Testis (tissue), 2 donors: ENCODE results near the gene NME2.

ENCODE experiments used
- POLR2A ChIP-seq: fragments of 450-650 bp; IDR thresholded peaks from one replicate; pipeline ENCODE4 v1.6.1; 2017; ENCODE audit warnings: antibody characterized with exemption, mild to moderate bottlenecking, moderate library complexity
- TF ChIP-seq, protein P1 (sequence below), 3 experiments: fragments of 450-650 bp in 2 of 3; fragments of 200-600 bp in 1 of 3; sonication (generic) in 1 of 3; IDR thresholded peaks; one replicate each; pipeline ENCODE4 v1.5.1; 2016 to 2019; ENCODE audit warnings: antibody characterized with exemption in 3 of 3, mild to moderate bottlenecking in 2 of 3, moderate library complexity in 1 of 3

DNA sequence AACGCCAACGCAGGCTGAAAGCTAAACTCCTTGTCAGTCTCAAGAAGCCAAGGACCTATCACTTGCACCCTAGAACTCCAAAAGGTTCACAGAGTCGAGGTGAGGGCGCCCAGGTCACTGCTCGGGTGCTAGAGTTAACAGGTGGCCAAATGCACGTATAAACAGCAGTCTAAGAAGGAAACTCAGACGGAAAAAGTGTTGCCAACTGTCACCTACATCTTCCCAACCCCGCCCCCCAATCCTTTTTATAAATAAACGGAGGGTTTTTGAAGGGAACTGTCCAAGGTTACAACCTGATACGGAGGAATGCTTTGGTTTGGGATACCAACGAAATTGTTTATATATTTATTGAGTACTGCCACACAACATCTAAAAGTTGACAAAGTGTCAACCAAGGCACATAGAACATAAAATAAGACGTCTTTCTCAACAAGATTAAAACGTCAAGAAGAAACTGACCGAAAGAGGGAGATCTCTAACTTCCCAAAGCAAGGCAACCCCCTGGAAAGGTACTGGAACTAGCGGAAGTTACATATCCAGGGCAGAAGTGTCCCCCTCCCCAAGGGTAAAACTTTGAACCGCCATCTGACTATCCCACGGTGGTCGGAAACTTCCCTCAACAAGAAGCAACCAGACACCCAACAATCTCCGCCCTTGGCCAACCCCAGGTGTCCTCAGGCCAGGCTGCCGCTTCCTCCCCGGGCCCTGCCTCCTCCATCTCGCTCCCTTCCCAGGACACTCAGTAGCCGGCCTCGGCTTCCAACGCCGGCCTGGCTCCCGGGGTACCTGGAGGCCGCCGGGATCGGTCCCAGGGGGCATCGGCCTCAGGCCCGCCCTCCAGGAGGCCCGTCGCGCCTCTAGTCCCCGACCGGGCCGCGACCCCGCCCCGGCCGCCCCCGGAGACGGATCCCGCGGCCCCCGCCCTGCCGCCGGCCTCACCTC lies 46.5 kb upstream of the NME2 start:
- TF ChIP-seq, protein P1, sequence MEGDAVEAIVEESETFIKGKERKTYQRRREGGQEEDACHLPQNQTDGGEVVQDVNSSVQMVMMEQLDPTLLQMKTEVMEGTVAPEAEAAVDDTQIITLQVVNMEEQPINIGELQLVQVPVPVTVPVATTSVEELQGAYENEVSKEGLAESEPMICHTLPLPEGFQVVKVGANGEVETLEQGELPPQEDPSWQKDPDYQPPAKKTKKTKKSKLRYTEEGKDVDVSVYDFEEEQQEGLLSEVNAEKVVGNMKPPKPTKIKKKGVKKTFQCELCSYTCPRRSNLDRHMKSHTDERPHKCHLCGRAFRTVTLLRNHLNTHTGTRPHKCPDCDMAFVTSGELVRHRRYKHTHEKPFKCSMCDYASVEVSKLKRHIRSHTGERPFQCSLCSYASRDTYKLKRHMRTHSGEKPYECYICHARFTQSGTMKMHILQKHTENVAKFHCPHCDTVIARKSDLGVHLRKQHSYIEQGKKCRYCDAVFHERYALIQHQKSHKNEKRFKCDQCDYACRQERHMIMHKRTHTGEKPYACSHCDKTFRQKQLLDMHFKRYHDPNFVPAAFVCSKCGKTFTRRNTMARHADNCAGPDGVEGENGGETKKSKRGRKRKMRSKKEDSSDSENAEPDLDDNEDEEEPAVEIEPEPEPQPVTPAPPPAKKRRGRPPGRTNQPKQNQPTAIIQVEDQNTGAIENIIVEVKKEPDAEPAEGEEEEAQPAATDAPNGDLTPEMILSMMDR (IDR thresholded peaks at IDR 0.05) = no peak
- TF ChIP-seq POLR2A = no peak
